BLaER1 treated with 17β-estradiol and CSF1 and Interleukin-3, amounts not matched to agents 10 nM and 100 nM (cell line): ENCODE measurements around the gene ZBTB16.

Source experiments
- H3K27ac ChIP-seq, 11 experiments: shearing (Covaris generic); formaldehyde crosslinking; 2 replicates each; pipeline ENCODE4 v1.8.1; 2022
- H3K27me3 ChIP-seq, 11 experiments: shearing (Covaris generic); formaldehyde crosslinking; 2 replicates each; pipeline ENCODE4 v1.8.1; 2022
- H3K36me3 ChIP-seq, 11 experiments: shearing (Covaris generic); formaldehyde crosslinking; 2 replicates each; pipeline ENCODE4 v1.8.1; 2022
- H3K4me1 ChIP-seq, 10 experiments: shearing (Covaris generic); formaldehyde crosslinking; 2 replicates each; pipeline ENCODE4 v1.8.1; 2022
- H3K4me2 ChIP-seq, 11 experiments: shearing (Covaris generic); formaldehyde crosslinking; 2 replicates each; pipeline ENCODE4 v1.8.1; 2022
- H3K4me3 ChIP-seq, 10 experiments: shearing (Covaris generic); formaldehyde crosslinking; 2 replicates each; pipeline ENCODE4 v1.8.1; 2022
- H3K9ac ChIP-seq, 11 experiments: shearing (Covaris generic); formaldehyde crosslinking; 2 replicates each; pipeline ENCODE4 v1.8.1; 2022
- H3K9me3 ChIP-seq, 11 experiments: shearing (Covaris generic); formaldehyde crosslinking; replicated peaks in 1 of 11; 2 replicates each; pipeline ENCODE4 v1.8.1; 2022
- H4K20me1 ChIP-seq, 11 experiments: shearing (Covaris generic); formaldehyde crosslinking; 2 replicates each; pipeline ENCODE4 v1.8.1; 2022
- Cebpa-rat ChIP-seq, 11 experiments: shearing (Covaris generic); IDR thresholded peaks; 2 replicates each; pipeline ENCODE4 v1.8.1; 2022

The ZBTB16 gene

GRCh38 chr11:114098927-114099326 is 39.4 kb downstream of the ZBTB16 start:
- Histone ChIP-seq H3K27me3 (peaks cover 0 to 21% (median 0%) of the 10 kb centered on the region in 11 experiments; a peak in 5 of 22 replicates), H3K4me2 (0 out of 22 replicates have a peak overlapping the region, but pooled peaks of 1 of the 11 experiments have one; percentile 52)
- TF ChIP-seq Cebpa-rat (IDR thresholded peaks at IDR 0.05) = no peak

DNA sequence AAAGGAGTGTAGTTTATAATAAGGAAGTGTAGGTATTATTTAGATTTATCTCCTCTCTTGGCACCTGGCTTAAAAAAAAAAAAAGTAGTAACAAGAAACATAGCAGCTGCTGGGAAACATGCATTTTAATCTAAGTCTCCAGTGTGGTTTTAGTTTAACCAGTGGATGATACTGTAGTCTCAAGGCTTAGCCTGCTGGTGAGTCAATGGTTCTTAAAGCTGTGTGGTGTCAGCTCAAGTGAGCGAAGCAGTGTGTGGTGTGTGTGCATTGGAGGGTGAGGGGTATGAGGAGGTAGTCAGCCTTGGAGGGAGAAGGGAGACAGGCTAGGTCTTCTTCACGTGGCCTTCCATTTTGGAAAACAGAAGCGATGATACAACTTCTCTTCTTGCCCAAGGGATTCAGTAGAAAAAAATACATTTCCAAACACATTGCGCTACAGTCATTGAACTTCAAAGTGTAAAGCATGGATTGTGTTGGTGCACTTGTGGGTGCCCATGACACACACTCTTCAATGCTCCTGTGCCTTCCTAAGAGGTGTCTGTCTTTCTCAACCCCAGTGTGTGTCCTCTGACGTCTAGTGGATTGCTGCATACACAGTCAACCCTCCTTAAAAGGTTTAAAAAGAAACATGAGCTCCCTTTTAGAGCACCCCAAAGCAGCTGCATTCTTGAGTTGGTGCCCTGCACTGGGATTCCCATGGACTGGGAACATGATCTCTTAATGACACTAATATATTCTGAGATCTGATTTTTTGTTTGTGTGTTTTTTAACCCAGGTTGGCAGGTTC is 40.1 kb downstream of the ZBTB16 start:
- Histone ChIP-seq H3K36me3 (no peaks in the 10 kb centered on the region), H3K27me3 (peaks cover 0 to 26% (median 0%) of the 10 kb centered on the region in 11 experiments; a peak in 5 of 22 replicates), H3K9me3 (peaks cover 0 to 4% (median 0%) of the 10 kb centered on the region in 11 experiments; a peak in 2 of 22 replicates), H3K9ac (no peak overlapping the region), H3K4me1 (peaks cover 0 to 44% (median 37%) of the 10 kb centered on the region in 10 experiments; a peak in 15 of 20 replicates), H3K4me2 (no peak overlapping the region), H3K4me3 (no peak overlapping the region), H4K20me1 (no peaks in the 10 kb centered on the region), H3K27ac (no peak overlapping the region)
- TF ChIP-seq Cebpa-rat (IDR thresholded peaks at IDR 0.05) = no peak

More at GRCh38 chr11:114098927-114099326, 39.4 kb downstream of the ZBTB16 start:
- Histone ChIP-seq H3K36me3 (no peaks in the 10 kb centered on the region), H3K9ac (no peak overlapping the region), H4K20me1 (no peaks in the 10 kb centered on the region), H3K27ac (no peak overlapping the region), H3K9me3 (peaks cover 0 to 5% (median 0%) of the 10 kb centered on the region in 11 experiments; a peak in 2 of 22 replicates), H3K4me1 (peaks cover 0 to 38% (median 30%) of the 10 kb centered on the region in 10 experiments; a peak in 15 of 20 replicates), H3K4me3 (no peak overlapping the region)

DNA sequence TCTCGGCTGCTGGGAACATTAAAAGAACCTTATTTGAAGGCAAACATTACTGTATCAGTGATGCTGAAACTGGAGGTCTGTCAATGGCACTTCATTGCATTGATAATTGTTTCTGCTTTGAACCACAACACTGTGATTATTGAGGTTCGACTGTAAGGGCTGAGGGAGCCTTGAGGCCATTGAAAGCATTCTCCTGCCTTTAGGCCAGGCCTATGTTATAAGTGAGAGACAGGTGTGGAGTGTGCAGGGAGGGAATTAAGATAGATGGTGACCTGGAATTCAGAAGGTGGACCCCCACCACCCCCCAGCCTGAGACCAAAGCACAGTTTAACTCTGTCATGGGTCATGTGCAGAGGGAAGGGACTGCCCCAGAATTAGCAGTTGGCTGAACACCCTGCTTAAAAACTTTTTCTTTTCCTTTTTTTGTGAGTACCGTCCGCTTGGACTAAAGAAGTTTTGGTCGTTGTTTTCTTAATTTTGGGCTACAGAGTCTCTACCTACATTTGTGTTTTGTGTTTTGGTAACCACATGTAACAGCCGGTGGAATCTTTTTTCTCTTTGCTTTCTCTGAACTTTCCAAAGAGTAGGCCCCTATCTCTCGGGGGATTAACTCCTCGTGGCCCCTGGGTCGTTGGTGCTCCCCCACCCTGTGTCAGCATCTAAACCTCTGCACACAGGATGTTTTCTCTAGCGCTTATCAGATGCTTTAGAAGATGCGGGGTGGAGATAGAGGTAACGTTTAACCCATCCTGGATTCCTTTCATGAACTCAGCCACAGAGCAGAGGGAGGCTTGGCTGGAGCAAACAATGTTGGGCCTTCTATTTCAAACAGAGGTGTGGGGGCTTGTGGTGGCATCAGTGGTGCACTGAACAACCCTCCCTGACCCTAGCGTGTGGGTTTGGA is 43.7 kb downstream of the ZBTB16 start:
- H3K4me3 ChIP-seq = no peak overlapping the region
- H3K36me3 ChIP-seq = no peaks in the 10 kb centered on the region
- H3K9ac ChIP-seq = no peak overlapping the region
- peaks cover 0 to 34% (median 0%) of the 10 kb centered on the region in 11 experiments; a peak in 5 of 22 replicates for H3K27me3 ChIP-seq
- H3K4me1 ChIP-seq = peaks cover 0 to 28% (median 21%) of the 10 kb centered on the region in 10 experiments; a peak in 12 of 20 replicates
- peak overlapping the region in 8 of 11 experiments; percentile 5 to 58 (median 50); a peak in 14 of 22 replicates for H3K4me2 ChIP-seq
- TF ChIP-seq Cebpa-rat (IDR thresholded peaks at IDR 0.05) = no peak
- H3K27ac ChIP-seq = no peak overlapping the region
- H4K20me1 ChIP-seq = no peaks in the 10 kb centered on the region
- H3K9me3 ChIP-seq = no peaks in the 10 kb centered on the region

DNA sequence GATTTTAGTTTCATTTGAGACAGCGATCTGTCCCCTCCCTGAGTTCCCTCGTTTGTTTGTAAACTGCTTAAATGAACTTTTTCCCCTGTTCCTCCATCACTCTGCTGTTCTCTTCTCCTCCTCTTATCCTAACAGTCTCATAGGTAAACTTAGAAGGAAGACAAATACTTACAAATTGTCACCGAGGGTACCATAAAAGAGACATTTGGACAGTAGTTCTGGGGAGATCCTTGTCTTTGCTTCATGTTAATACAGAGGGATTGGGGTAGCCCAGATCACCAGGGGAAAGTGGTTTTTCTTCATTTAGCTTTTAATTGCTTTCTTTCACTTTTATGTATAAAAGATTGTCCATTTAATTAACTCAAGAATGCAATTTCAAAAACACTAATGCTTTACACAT is 46.1 kb downstream of the ZBTB16 start:
- no peak overlapping the region for H3K27ac ChIP-seq
- H3K4me2 ChIP-seq = no peak overlapping the region
- no peak for TF ChIP-seq Cebpa-rat (IDR thresholded peaks at IDR 0.05)
- no peak overlapping the region for H3K9ac ChIP-seq
- H4K20me1 ChIP-seq = 0 out of 22 replicates have a peak, but pooled peaks cover 0 to 5% (median 0%) of the 10 kb centered on the region in 11 experiments
- no peaks in the 10 kb centered on the region for H3K36me3 ChIP-seq
- peaks cover 4 to 39% (median 36%) of the 10 kb centered on the region in 10 experiments; a peak in 17 of 20 replicates for H3K4me1 ChIP-seq
- no peak overlapping the region for H3K4me3 ChIP-seq
- no peaks in the 10 kb centered on the region for H3K9me3 ChIP-seq
- H3K27me3 ChIP-seq = peaks cover 0 to 38% (median 0%) of the 10 kb centered on the region in 11 experiments; a peak in 5 of 22 replicates

DNA sequence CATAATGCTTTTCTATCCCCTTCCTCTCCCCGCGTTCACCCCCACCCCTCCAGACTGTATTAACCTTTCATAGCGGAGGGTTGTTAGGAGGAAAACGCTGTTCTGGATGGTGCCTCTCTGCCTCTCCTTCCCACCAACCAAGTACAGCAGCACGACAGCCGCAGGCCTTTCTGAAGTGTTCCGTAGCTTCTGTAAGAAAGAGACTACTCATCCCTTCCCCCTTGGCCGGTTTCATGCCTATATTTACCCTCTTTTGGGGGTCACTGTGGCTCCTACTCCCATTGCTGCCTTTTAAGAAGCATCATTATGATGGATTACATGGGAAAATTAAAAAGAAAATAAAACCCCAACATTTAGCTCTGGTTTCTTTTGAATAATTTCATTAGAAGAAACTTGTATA is 46.5 kb downstream of the ZBTB16 start:
- Histone ChIP-seq H3K9ac (no peak overlapping the region), H3K27me3 (peaks cover 0 to 39% (median 0%) of the 10 kb centered on the region in 11 experiments; a peak in 5 of 22 replicates), H3K4me3 (no peak overlapping the region), H3K9me3 (no peaks in the 10 kb centered on the region), H3K4me2 (no peak overlapping the region), H3K4me1 (peaks cover 4 to 43% (median 38%) of the 10 kb centered on the region in 10 experiments; a peak in 17 of 20 replicates), H3K36me3 (no peaks in the 10 kb centered on the region), H3K27ac (no peak overlapping the region), H4K20me1 (0 out of 22 replicates have a peak, but pooled peaks cover 0 to 5% (median 0%) of the 10 kb centered on the region in 11 experiments)
- no peak for TF ChIP-seq Cebpa-rat (IDR thresholded peaks at IDR 0.05)

DNA sequence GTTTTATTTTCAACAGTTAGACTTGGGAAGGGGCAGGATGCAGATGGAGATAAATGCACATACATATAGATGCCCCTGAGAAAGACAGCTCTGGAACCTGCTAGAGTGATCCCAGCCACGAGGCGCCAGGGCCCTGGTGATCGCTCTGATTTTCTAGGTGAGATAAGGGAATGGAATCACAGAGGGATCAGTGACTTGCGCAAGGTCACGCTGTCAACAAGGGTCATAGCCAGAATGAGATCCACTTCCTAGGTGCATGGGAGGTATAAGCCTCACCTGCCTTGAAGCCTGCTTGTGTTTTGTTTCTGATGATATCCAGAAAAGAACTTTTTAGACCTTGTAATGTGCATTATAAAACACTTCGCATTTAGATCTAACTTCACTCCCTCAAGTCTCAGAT is 47.5 kb downstream of the ZBTB16 start:
- TF ChIP-seq Cebpa-rat (IDR thresholded peaks at IDR 0.05) = no peak
- Histone ChIP-seq H3K36me3 (no peaks in the 10 kb centered on the region), H3K9me3 (no peaks in the 10 kb centered on the region), H3K4me3 (no peak overlapping the region), H3K27me3 (peaks cover 0 to 39% (median 0%) of the 10 kb centered on the region in 11 experiments; a peak in 5 of 22 replicates), H4K20me1 (0 out of 22 replicates have a peak, but pooled peaks cover 0 to 5% (median 0%) of the 10 kb centered on the region in 11 experiments), H3K4me1 (peaks cover 11 to 53% (median 47%) of the 10 kb centered on the region in 10 experiments; a peak in 19 of 20 replicates), H3K27ac (no peak overlapping the region), H3K9ac (no peak overlapping the region), H3K4me2 (no peak overlapping the region)

DNA sequence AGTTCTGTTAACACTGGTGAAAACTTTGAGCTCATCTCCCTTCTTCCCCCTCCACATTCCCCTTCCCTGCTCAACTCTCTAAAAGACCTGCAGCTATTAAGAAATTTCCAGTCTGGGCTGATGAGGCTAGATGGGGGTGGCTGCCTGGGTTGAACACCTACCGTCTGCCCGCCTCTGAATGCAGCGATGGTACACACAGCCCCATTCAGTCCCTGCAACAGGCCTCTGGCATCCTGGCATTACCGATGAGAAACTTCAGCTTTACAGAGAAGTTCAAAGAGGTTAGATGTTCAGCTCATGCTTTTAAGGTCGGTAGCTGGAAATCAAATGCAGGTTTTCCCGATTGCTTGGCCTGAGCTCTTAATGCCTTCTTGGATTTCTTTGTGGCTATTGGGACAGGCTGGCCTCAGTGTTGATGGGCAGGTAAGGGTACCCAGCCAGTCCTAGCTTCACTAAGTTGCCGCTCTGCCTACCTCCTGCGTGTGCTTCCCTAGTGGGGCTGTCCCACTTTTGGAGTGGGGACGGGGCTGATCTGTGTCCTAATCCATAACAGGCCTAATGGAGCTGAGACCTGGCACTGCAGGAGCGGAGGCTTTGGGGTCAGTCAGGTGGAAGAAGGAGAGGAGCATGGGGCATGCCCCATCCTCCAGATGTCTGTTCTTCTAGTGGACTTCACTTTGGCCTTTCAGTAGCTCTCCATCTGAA is 49.1 kb downstream of the ZBTB16 start:
- no peak for TF ChIP-seq Cebpa-rat (IDR thresholded peaks at IDR 0.05)
- H3K4me1 ChIP-seq = peaks cover 11 to 50% (median 41%) of the 10 kb centered on the region in 10 experiments; a peak in 19 of 20 replicates
- no peak overlapping the region for H3K9ac ChIP-seq

More for the DNA sequence above, 49.1 kb downstream of the ZBTB16 start:
- H4K20me1 ChIP-seq = 0 out of 22 replicates have a peak, but pooled peaks cover 0 to 5% (median 0%) of the 10 kb centered on the region in 11 experiments
- H3K36me3 ChIP-seq = no peaks in the 10 kb centered on the region
- no peaks in the 10 kb centered on the region for H3K9me3 ChIP-seq
- H3K4me3 ChIP-seq = no peak overlapping the region
- peak overlapping the region in 9 of 11 experiments; percentile 15 to 74 (median 64); a peak in 16 of 22 replicates for H3K4me2 ChIP-seq
- H3K27ac ChIP-seq = no peak overlapping the region
- H3K27me3 ChIP-seq = peaks cover 0 to 31% (median 0%) of the 10 kb centered on the region in 11 experiments; a peak in 4 of 22 replicates
